Astrocyte of the hippocampus (primary cell): ENCODE results near the gene CPM.

Experiments used
- DNase-seq: peaks from one replicate; pipeline ENCODE4 v3.0.0; 2011; ENCODE audit warnings: low read depth, low spot score

Gene CPM

GRCh38 chr12:68932961-68933893 is at the start of gene CPM:
CPM (minus strand) TSS chr12:68933171; CDS start chr12:68932837, 334 bp downstream.
- DNase-seq = peak; percentile 85

- no peak for DNase-seq
Observed at GRCh38 chr12:68981516-68981915, 48.5 kb upstream of the CPM start.

- DNase-seq = no peak
Observed at GRCh38 chr12:68980476-68981212, 47.7 kb upstream of the CPM start.

- no peak for DNase-seq
Observed at GRCh38 chr12:68978678-68979077, 45.7 kb upstream of the CPM start.

DNA sequence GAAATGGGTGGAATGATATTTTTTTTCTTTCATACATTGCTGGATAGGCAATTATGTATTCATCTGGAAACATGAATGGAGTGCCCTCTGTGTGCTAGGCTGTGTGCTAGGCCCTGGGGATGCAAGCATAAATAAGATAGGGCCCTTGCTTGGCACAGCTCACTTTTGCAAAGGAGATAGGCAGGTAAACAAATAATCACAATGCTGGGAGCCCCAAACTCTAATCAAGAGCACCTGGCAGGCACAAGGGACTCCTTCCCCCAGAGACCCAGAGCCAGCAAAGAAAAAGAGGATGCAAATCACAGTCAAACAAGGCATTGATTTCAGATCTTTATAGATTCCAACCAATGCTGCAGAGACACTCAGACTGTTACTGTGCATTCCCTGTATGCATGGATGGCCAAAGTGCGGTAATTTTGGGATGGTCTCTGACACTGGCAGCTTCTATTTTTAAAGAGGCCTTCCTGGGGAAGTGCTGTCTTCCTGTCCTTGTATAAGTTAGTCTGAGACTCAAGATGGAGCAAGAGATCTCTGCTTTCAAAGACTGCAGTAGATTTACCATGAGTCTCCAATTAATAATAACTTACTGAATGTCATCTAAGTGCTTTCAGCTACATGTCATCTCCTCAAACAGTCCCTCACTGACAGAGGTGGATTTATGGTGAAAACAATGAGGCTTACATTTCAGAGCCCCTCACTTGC is 45.1 kb upstream of the CPM start:
- no peak for DNase-seq

DNA sequence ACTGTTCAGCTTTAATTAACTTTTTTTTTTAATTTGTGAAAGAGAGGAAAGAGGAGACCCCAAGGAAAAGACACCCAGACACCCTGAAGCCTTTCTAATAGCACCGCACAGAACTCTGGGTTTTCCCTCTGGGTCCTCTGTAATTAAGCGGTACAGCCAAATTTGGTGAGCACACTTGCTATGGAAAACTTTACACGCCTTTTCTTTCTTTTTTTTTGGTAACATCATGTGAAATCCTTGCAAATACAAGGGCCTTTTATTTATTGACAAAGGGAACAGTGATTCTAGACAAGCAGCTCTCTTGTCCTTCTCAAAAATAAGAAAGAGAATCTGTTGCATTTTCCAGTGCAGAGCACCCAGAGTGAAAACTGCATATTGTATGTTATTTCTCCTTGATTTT is 44.4 kb upstream of the CPM start:
- no peak for DNase-seq

GRCh38 chr12:68976395-68976841 is 43.4 kb upstream of the CPM start:
- no peak for DNase-seq

GRCh38 chr12:68975811-68976210 is 42.8 kb upstream of the CPM start:
- DNase-seq = no peak

- DNase-seq = no peak
Observed at GRCh38 chr12:68972595-68972994, 39.6 kb upstream of the CPM start.

DNA sequence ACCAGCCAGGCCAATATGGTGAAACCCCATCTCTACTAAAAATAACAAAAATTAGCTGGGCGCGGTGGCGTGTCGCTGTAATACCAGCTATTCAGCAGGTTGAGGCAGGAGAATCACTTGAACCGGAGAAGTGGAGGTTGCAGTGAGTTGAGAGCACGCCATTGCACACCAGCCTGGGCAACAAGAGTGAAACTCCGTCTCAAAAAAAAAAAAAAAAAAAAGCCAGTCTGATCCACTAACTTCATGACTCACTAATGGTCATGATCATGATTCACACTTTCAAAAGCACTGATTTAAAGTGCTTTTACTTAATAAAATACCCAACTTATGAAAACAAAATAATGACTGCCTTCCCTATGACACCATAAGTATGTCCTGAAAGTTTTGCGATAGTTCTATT is 38.4 kb upstream of the CPM start:
- DNase-seq = peak; percentile 41

DNA sequence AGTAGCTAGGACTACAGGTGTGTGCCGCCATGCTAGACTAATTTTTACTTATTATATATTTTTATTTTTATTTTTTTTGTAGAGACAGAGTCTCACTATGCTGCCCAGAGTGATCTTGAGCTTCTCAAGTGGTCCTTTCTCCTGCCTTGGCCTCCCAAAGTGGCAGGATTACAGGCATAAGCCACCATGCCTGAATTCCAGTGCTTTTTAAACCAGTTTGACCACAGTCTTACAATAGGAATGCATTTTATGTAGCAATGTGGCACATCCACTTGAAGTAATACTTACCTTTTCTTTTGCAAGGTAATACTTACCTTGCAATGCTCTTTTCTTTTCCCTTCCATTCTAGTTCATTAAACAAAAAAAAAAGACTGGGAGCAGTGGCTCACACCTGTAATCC is 38.0 kb upstream of the CPM start:
- no peak for DNase-seq

- no peak for DNase-seq
Observed at GRCh38 chr12:68970306-68970705, 37.3 kb upstream of the CPM start.

DNA sequence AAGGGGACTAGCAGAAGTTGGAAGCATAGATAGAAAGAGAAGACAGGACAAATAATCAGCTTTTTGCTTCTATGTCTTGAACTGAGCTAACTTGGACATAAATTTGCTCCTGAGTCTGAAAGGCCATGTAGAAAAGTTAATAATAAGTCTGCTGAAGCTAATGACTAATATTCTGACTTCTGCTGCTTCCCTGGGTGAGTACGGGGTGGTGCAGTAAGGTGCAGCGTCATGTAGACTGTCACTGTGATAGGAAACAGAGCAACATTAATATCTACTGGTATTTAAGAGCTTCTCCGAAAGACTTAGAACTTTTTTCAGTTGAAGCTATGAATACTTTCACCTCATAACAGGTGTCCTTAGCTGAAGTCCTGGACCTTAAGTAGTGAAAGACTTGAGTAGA is 34.1 kb upstream of the CPM start:
- DNase-seq = no peak

- DNase-seq = no peak
Observed at GRCh38 chr12:68963856-68964745, 31.1 kb upstream of the CPM start.

GRCh38 chr12:68962877-68963855 is 30.2 kb upstream of the CPM start:
- DNase-seq = no peak

DNA sequence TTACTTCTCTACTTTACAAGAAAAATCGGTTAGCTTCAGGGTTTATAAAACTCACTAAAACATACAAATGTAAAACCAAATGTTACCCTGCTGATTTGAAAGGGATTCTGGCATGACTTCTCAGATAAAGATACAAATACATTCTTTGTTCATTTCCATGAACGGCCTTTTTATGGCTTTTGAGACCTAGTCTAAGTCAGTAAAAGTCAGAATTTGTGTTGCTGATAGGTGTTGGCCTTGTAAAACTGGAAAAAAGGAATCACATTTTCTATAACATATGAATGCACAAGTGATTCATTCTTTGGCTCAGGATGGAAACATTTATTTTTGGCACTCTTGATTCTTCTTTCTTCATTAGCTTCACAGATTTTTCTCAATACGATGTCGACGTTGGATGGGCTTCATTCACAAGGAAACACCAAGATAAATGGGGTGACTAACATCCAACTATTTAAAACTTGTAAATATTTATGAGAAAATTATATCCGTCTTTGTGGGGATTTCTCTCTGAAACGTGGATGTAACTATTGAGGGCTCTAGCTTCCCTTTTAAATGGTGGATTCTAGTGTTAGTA is 27.0 kb upstream of the CPM start:
- DNase-seq = peak; percentile 27

DNA sequence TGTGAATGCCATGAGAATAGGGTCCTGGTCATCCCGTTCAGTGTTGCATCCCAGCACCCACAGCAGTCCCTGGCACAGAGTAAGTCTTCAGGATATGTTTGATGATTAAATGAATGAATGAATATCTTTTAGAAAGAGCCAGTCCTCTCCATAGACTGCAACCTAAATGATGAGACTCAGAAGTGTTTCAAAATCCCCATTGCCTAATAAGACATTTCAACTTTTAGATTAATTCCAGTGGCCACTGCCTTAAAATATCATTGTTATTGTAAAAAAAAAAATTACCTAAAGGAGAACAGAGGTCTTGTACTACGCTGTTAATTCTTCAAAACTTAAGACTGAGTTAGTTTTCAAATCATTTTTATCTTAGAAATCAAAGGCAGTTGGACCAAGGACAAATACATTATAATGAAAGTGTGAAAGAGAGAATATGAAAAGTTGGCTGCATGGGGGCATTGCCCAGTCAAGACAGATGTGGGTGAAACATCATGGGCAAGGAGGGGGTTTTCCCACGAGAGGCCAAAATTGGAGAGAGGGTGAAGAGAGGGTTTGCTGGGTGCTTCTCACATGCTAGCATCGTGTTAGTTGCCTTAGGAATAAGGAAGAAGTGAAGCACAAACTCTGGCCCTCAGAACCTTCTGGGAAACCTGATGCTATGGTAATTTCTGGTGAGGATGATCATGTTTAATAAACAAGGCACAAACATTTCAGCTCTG is 26.3 kb upstream of the CPM start:
- no peak for DNase-seq

DNA sequence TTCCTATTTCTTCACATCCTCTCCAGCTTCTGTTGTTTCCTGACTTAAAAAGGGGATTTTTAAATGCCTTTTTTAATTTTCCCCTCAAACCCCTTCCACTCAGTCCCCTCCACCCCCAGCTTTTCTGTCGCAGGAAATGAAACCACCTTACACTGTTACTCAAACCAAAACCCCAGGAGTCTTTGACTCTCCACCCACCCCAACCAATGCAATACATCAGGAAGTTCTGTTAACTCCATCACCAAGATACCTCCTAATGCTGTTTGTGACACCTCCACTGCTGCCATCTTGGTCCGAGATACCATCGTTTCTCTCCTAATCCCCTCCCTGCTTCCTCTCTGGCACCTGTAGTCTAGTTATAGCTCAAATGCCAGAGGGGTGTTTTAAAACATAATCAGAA is 25.4 kb upstream of the CPM start:
- no peak for DNase-seq

- no peak for DNase-seq
Observed at GRCh38 chr12:68957273-68957672, 24.3 kb upstream of the CPM start.
